Right lobe of liver (tissue), 6 donors: ENCODE measurements around the gene UVRAG. TPM values are rescaled to one million over a fixed set of nuclear protein-coding genes. Genes with fewer than 3 reads are reported as not detected.

Experiments used
- ATAC-seq, 4 donors: fragments of 200-7000 bp; cut with Tn5 transposase; one replicate each; pipeline ENCODE4 v1.9.1; 2020; ENCODE audit warnings: mild to moderate bottlenecking in 4 of 4, moderate library complexity in 4 of 4
- DNase-seq, 3 donors: peaks; one replicate each; pipeline ENCODE4 v3.0.0-alpha.2; 2020
- H3K27ac ChIP-seq, 3 donors: fragments of 200-600 bp; one replicate each; pipeline ENCODE4 v1.8.0; 2022
- H3K27me3 ChIP-seq, 2 donors: fragments of 200-600 bp; one replicate each; pipeline ENCODE4 v1.8.0; 2022
- H3K36me3 ChIP-seq, 4 donors: fragments of 200-600 bp; sonication (generic) in 1 of 4; one replicate each; pipeline versions ENCODE4 v1.5.1 to v1.8.0; 2017 to 2022; ENCODE audit warnings: control low read depth in 1 of 4
- H3K4me1 ChIP-seq, 4 donors: fragments of 200-600 bp; sonication (generic) in 1 of 4; one replicate each; pipeline versions ENCODE4 v1.5.1 to v1.8.0; 2017 to 2022; ENCODE audit warnings: control low read depth in 1 of 4
- H3K4me3 ChIP-seq, 3 donors: fragments of 200-600 bp; one replicate each; pipeline ENCODE4 v1.8.0; 2022
- H3K9me3 ChIP-seq, 4 donors: fragments of 200-600 bp; sonication (generic) in 1 of 4; one replicate each; pipeline versions ENCODE4 v1.5.1 to v1.8.0; 2017 to 2022; ENCODE audit warnings: control low read depth in 1 of 4
- POLR2A ChIP-seq: fragments of 450-650 bp; IDR thresholded peaks from one replicate; pipeline ENCODE4 v1.6.1; 2017; ENCODE audit warnings: antibody characterized with exemption, mild to moderate bottlenecking
- WGBS: methylation state at CpG from one replicate; pipeline ENCODE4 v1.1.6; 2018; ENCODE audit warnings: low coverage, low lambda C conversion rate; ENCODE audit not compliant: insufficient coverage; ENCODE audit errors: missing lambda C conversion rate; 5-methylcytosine and 5-hydroxymethylcytosine counted together
- intact Hi-C, 2 donors: fragments of 100-400 bp; cut with DNase I; formaldehyde crosslinking; loops; one replicate each; pipeline versions ENCODE4 v1.11.2 to v1.14.1; 2022
- total RNA-seq, 6 experiments: library from RNA; depleted of rRNA in 2 of 6; stranded (reverse); fragments of >200 nt in 2 of 6; fragmentation: NEBNext Ultra II Directional in 3 of 6; extraction: Animal tissue kit (Norgen Biotek cat#: 25700) in 3 of 6; gene quantifications; one replicate each; pipeline versions ENCODE4 v1.1.0 to v1.2.4, GENCODE V29; 2016 to 2023
- TF ChIP-seq, protein P1 (sequence below), 4 donors: fragments of 200-600 bp in 3 of 4; fragments of 450-650 bp in 1 of 4; IDR thresholded peaks; one replicate each; pipeline versions ENCODE4 v1.5.1 to v1.8.0; 2016 to 2022; ENCODE audit warnings: antibody characterized with exemption in 4 of 4, mild to moderate bottlenecking in 2 of 4
- donor health status: DM: no; HTN: yes; CAD: no.
- donor health status: DM: no; HTN: no; CAD: no.
- donor health status: DM: no; HTN: no; CAD: no.
- donor health status: DM: no; HTN: yes; CAD: no.
- donor health status: DM: no; HTN: yes; CAD: no.

UVRAG gene
- total RNA-seq, 6 experiments from 2014 or later: 8.8 to 12.6 (median 10.3) TPM

DNA sequence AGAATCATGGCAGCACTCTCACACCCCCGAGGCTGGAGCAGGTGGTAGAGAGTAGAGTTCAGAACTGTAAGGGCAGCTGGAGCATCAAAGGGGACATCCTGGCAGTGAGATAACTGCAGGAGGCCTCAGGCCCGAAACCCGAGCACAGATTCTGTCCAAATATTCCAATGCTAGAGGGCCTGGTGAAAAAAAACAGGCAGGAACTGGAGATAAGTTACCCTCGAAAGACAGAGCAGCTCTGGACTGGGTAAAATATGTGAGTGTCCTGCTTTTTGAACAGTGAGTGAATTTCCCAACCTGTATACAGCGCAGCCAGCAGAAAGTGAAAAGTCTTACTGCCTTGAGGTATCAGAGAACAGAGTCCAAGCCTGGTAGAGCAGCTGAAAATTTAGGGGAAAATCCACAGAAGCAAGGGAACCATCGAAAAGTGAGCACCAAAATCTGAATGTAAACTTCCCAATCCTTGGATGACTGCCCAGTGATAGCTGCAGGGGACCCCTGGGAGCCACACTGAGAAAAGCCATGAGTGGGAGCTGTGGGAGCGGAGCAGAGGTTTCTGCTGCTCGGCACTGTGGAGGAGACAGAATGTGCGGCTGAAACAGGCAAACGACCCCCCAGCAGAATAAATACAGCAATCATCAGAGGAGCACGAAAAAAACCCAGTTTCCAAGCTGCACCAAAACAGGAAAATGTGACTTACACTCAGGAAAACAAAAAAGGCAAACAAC lies 340.7 kb downstream of the UVRAG start:
- WGBS: 27% methylated on average over 5 of the region's 11 CpGs
- intact Hi-C loops: loop anchor here (5.0 to 10.0 kb wide), 2 partner anchors 248 to 261 kb away; no protein-coding TSS in a partner anchor
- no peak overlapping the region for H3K4me3 ChIP-seq
- H3K27me3 ChIP-seq: no peaks in the 10 kb centered on the region
- no peak overlapping the region for H3K27ac ChIP-seq
- peaks cover 0 to 12% (median 4%) of the 10 kb centered on the region in 4 donors for H3K4me1 ChIP-seq
- no peak for ATAC-seq
- TF ChIP-seq POLR2A: no peak
- TF ChIP-seq, protein P1, sequence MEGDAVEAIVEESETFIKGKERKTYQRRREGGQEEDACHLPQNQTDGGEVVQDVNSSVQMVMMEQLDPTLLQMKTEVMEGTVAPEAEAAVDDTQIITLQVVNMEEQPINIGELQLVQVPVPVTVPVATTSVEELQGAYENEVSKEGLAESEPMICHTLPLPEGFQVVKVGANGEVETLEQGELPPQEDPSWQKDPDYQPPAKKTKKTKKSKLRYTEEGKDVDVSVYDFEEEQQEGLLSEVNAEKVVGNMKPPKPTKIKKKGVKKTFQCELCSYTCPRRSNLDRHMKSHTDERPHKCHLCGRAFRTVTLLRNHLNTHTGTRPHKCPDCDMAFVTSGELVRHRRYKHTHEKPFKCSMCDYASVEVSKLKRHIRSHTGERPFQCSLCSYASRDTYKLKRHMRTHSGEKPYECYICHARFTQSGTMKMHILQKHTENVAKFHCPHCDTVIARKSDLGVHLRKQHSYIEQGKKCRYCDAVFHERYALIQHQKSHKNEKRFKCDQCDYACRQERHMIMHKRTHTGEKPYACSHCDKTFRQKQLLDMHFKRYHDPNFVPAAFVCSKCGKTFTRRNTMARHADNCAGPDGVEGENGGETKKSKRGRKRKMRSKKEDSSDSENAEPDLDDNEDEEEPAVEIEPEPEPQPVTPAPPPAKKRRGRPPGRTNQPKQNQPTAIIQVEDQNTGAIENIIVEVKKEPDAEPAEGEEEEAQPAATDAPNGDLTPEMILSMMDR (IDR thresholded peaks at IDR 0.05): no peak
- no peaks in the 10 kb centered on the region for H3K36me3 ChIP-seq
- no peaks in the 10 kb centered on the region for H3K9me3 ChIP-seq
- DNase-seq: no peak

DNA sequence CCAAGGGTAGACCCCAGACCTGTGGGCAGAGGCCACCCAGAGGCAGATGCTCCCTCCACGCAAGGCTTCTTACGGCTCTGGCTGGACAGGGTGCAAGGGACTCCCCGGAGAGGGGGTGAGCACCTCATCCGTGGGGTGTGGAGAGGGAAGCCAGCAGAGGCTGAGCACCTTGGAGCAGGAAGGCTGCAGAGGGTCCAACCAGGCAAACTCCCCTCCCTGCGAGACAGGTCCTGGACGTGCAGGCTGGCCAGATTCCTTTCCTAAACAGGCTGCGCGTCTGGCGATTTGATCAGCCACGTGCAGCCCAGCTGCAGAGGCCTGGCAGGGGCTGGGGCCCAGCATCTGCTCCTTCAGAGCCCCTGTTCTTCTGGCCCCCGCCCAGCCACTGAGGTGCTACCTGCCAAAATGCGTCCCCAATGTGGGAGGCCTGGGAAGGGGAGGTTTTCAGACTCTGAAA lies 342.0 kb downstream of the UVRAG start:
- no peaks in the 10 kb centered on the region for H3K27me3 ChIP-seq
- no peaks in the 10 kb centered on the region for H3K36me3 ChIP-seq
- WGBS: 90% methylated on average over 6 of the region's 12 CpGs
- H3K4me3 ChIP-seq: no peak overlapping the region
- no peaks in the 10 kb centered on the region for H3K9me3 ChIP-seq
- ATAC-seq (no peak), DNase-seq (peak in 1 of 3 donors; percentile 50)
- TF ChIP-seq POLR2A: no peak
- TF ChIP-seq, protein P1 (IDR thresholded peaks at IDR 0.05): no peak
- intact Hi-C loops: loop anchor here (5.0 to 10.0 kb wide), 2 partner anchors 250 to 262 kb away; no protein-coding TSS in a partner anchor
- no peak overlapping the region for H3K27ac ChIP-seq
- H3K4me1 ChIP-seq: peaks cover 0 to 9% (median 3%) of the 10 kb centered on the region in 4 donors

DNA sequence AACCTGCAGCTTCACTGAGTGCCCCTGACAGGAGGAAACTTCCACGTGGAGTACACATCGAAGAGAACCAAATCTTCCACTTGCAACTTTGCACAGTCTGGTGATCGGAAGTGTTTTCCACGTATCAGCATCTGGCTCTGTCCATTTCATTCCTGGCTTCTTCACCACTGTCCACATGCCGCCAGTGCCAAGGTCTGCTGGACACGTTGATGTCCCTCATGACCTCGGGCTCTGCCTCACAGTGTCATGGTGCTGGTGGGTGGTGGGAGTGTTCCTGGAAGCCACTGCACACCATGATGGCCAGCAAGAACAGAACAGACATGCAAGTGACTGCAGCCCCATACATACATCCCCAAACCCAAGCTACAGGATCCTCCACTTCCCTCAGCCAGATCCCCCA lies 342.9 kb downstream of the UVRAG start:
- intact Hi-C loops: loop anchor here (5.0 to 10.0 kb wide), 2 partner anchors 251 to 263 kb away; no protein-coding TSS in a partner anchor
- ATAC-seq (no peak), DNase-seq (no peak)
- Histone ChIP-seq H3K4me1 (peaks cover 0 to under 1% (median 0%) of the 10 kb centered on the region in 4 donors), H3K27me3 (no peaks in the 10 kb centered on the region), H3K36me3 (no peaks in the 10 kb centered on the region), H3K27ac (no peak overlapping the region), H3K9me3 (no peaks in the 10 kb centered on the region), H3K4me3 (no peak overlapping the region)
- 64% methylated on average over 7 of the region's 7 CpGs for WGBS
- TF ChIP-seq, protein P1 (IDR thresholded peaks at IDR 0.05): no peak

GRCh38 chr11:76158394-76159302 lies 343.6 kb downstream of the UVRAG start:
- ATAC-seq: no peak
- Histone ChIP-seq H3K4me1 (no peaks in the 10 kb centered on the region), H3K9me3 (no peaks in the 10 kb centered on the region), H3K4me3 (no peak overlapping the region), H3K27me3 (no peaks in the 10 kb centered on the region), H3K27ac (no peak overlapping the region), H3K36me3 (no peaks in the 10 kb centered on the region)
- intact Hi-C loops: loop anchor here (5.0 to 10.0 kb wide), 2 partner anchors 251 to 264 kb away; no protein-coding TSS in a partner anchor
- WGBS: 91% methylated on average over 9 of the region's 24 CpGs
- TF ChIP-seq POLR2A: no peak
- TF ChIP-seq, protein P1 (IDR thresholded peaks at IDR 0.05): no peak
- peak in 1 of 3 donors; percentile 33 for DNase-seq
